Sigmoid colon (tissue), 7 donors: ENCODE results near the gene RBFOX2. TPM values are rescaled to one million over a fixed set of nuclear protein-coding genes. Genes with fewer than 3 reads are reported as not detected.

ENCODE experiments used
- DNase-seq: peaks from one replicate; pipeline ENCODE4 v3.0.0-alpha.2; 2019
- H3K27ac ChIP-seq, 4 donors: fragments of 200-600 bp; sonication (generic); one replicate each; pipeline ENCODE4 v1.5.1; 2016 to 2019; ENCODE audit warnings: mild to moderate bottlenecking in 1 of 4
- H3K27me3 ChIP-seq, 3 donors: fragments of 200-600 bp; sonication (generic); one replicate each; pipeline ENCODE4 v1.5.1; 2019; ENCODE audit warnings: mild to moderate bottlenecking in 1 of 3
- H3K36me3 ChIP-seq, 4 donors: fragments of 200-600 bp; sonication (generic); one replicate each; pipeline ENCODE4 v1.5.1; 2016 to 2019
- H3K4me1 ChIP-seq, 4 donors: fragments of 200-600 bp; sonication (generic); one replicate each; pipeline ENCODE4 v1.5.1; 2017 to 2019
- H3K4me3 ChIP-seq, 4 donors: fragments of 200-600 bp; sonication (generic); one replicate each; pipeline ENCODE4 v1.5.1; 2017 to 2019; ENCODE audit warnings: mild to moderate bottlenecking in 2 of 4, moderate library complexity in 1 of 4
- H3K9me3 ChIP-seq, 4 donors: fragments of 200-600 bp in 3 of 4; sonication (generic) in 3 of 4; one replicate each; pipeline versions ENCODE4 v1.5.1 to v1.6.1; 2013 to 2019
- CTCF ChIP-seq, 4 experiments: fragments of 450-650 bp in 3 of 4; fragments of 200-600 bp in 1 of 4; IDR thresholded peaks; one replicate each; pipeline ENCODE4 v1.5.1; 2016 to 2019; ENCODE audit warnings: antibody characterized with exemption in 4 of 4, mild to moderate bottlenecking in 3 of 4, moderate library complexity in 2 of 4
- EP300 ChIP-seq, 4 donors: sonication (generic); formaldehyde crosslinking; IDR thresholded peaks; one replicate each; pipeline ENCODE4 v1.6.1; 2017; ENCODE audit warnings: antibody characterized with exemption in 4 of 4
- POLR2A ChIP-seq, 2 donors: fragments of 450-650 bp; IDR thresholded peaks; one replicate each; pipeline ENCODE4 v1.6.1; 2016; ENCODE audit warnings: antibody characterized with exemption in 2 of 2, mild to moderate bottlenecking in 2 of 2, moderate library complexity in 2 of 2
- POLR2AphosphoS5 ChIP-seq, 4 donors: sonication (generic); formaldehyde crosslinking; IDR thresholded peaks; one replicate each; pipeline ENCODE4 v1.6.1; 2017; ENCODE audit warnings: antibody characterized with exemption in 4 of 4
- WGBS, 2 donors: extraction: QIAGEN DNeasy Blood & Tissue Kit; methylation state at CpG; one replicate each; pipeline ENCODE4 v1.1.7; 2013; 5-methylcytosine and 5-hydroxymethylcytosine counted together
- intact Hi-C: fragments of 100-400 bp; cut with DNase I; formaldehyde crosslinking; loops from one replicate; pipeline ENCODE4 v1.15.1; 2023
- polyA plus RNA-seq, 3 donors: library from polyadenylated mRNA; stranded (reverse); fragments of 200-250 nt; gene quantifications; one replicate each; pipeline ENCODE4 v1.2.3, GENCODE V29; 2013
- total RNA-seq, 4 donors: library from RNA; depleted of rRNA; stranded (reverse); fragments of >200 nt; gene quantifications; one replicate each; pipeline ENCODE4 v1.1.0, GENCODE V29; 2016
- donor health status: healthy with polysubstance abuse.
- donor health status: Bipolar disorder and iron deficiency.
- donor health status: healthy.

RBFOX2 gene
- total and polyA plus RNA-seq, 7 donors, result 11.6 to 164 (median 138) TPM

DNA sequence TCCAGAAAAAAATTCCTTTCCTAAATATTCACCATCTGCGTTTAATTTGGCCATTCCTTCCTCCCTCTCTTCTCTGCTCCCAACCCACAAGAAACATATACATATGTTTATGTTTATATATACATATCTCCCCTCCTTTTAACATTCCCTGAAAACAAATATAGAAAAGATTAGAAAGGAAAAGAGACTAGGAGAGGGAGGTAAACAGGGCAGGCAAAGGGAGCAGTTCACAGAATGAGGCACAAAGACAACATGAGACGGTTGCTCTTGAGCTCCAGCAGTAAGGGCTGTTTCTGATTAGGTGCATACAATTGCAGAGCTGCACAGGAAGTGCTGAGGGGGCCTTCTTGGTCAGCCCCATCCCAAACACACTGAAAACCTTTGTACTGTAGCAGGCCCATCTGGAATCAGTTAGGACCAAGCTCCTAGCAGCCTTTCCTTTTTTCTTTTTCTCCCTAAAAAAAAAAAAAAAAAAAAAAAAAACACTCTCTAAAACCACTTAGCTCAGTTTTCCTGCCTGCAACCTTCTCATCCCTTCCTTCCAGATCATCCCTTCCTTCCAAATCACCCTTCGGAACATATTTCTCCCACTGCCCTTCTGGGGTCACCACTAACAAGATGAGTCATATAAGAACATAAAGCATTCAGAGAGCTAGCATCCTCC is 57.0 kb downstream of the RBFOX2 start:
- TF ChIP-seq CTCF (IDR thresholded peaks at IDR 0.05), result no peak
- no peak for TF ChIP-seq EP300 (IDR thresholded peaks at IDR 0.05)
- intact Hi-C loops, result loop anchor here (5.0 kb wide), 1 partner anchor 56 kb away; the partner anchor contains the start of gene RBFOX2
- H3K27ac ChIP-seq, result peak overlapping the region; percentile 83 to 89 (median 84)
- no peak for DNase-seq
- no peak overlapping the region for H3K4me3 ChIP-seq
- peaks cover 0 to 89% (median 58%) of the 10 kb centered on the region in 4 donors for H3K4me1 ChIP-seq
- no peaks in the 10 kb centered on the region for H3K36me3 ChIP-seq
- no peaks in the 10 kb centered on the region for H3K9me3 ChIP-seq
- WGBS, 2 donors, result 58 to 59% methylated on average over 3 of the region's 3 CpGs
- no peaks in the 10 kb centered on the region for H3K27me3 ChIP-seq

DNA sequence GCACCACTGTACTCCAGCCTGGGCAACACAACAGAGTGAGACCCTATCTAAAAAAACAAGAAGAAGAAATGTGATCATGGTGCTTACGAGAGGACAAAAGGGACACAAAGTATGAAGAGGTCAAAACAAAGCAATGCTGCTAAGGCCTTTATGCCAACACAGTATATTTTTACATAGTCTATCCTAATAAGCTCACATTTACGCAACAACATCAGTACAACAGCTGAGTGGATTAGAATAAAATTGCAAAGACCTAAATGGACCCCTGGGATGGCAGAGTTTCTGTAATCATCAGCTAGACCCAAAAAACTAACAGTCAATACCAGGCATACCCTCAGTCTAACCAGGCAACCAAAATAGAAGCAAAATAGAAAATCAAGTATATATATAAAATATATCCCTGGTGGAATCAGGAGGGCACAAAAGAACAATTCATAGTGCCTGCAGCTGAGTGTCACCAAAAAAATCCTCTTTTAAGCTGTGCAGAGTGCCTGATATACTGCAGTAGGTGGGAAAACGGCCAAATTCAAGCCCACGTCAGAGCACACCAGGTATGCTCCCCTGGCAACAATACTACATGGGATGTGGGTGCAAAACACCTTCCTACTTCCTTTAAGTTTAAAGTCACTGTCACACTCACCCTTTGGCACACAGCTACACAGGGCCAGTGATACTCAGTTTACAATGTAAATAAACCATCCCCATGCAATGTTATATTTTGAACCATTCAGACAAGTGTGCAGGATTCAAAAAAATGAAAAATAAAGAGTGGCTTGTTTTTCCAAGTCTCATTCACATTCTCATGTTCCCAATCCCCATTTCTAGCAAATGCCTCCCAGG is 57.8 kb downstream of the RBFOX2 start:
- H3K4me3 ChIP-seq, result no peak overlapping the region
- WGBS, 2 donors, result 87% methylated on average over 4 of the region's 4 CpGs
- intact Hi-C loops, result loop anchor here (5.0 kb wide), 1 partner anchor 56 kb away; the partner anchor contains the start of gene RBFOX2
- H3K4me1 ChIP-seq, result peaks cover 0 to 90% (median 58%) of the 10 kb centered on the region in 4 donors
- H3K9me3 ChIP-seq, result no peaks in the 10 kb centered on the region
- DNase-seq, result no peak
- no peaks in the 10 kb centered on the region for H3K27me3 ChIP-seq
- peak overlapping the region; percentile 83 to 89 (median 84) for H3K27ac ChIP-seq
- TF ChIP-seq CTCF (IDR thresholded peaks at IDR 0.05), result no peak
- TF ChIP-seq EP300 (IDR thresholded peaks at IDR 0.05), result no peak
- peak in 2 of 4 donors; percentile 16 to 26 for TF ChIP-seq POLR2AphosphoS5 (IDR thresholded peaks at IDR 0.05)
- TF ChIP-seq POLR2A (IDR thresholded peaks at IDR 0.05), result no peak
- H3K36me3 ChIP-seq, result no peaks in the 10 kb centered on the region

GRCh38 chr22:35967046-35967397 is 61.6 kb downstream of the RBFOX2 start:
- TF ChIP-seq POLR2AphosphoS5 (IDR thresholded peaks at IDR 0.05) (no peak), EP300 (IDR thresholded peaks at IDR 0.05) (no peak), POLR2A (IDR thresholded peaks at IDR 0.05) (no peak), CTCF (IDR thresholded peaks at IDR 0.05) (no peak)
- H3K9me3 ChIP-seq, result no peaks in the 10 kb centered on the region
- H3K4me3 ChIP-seq, result no peak overlapping the region
- H3K4me1 ChIP-seq, result peaks cover 0 to 61% (median 38%) of the 10 kb centered on the region in 4 donors
- no peak overlapping the region for H3K27ac ChIP-seq
- no peaks in the 10 kb centered on the region for H3K36me3 ChIP-seq
- H3K27me3 ChIP-seq, result no peaks in the 10 kb centered on the region
- DNase-seq, result no peak
- intact Hi-C loops, result no loop called here
- 96 to 97% methylated on average over 3 of the region's 3 CpGs for WGBS, 2 donors

DNA sequence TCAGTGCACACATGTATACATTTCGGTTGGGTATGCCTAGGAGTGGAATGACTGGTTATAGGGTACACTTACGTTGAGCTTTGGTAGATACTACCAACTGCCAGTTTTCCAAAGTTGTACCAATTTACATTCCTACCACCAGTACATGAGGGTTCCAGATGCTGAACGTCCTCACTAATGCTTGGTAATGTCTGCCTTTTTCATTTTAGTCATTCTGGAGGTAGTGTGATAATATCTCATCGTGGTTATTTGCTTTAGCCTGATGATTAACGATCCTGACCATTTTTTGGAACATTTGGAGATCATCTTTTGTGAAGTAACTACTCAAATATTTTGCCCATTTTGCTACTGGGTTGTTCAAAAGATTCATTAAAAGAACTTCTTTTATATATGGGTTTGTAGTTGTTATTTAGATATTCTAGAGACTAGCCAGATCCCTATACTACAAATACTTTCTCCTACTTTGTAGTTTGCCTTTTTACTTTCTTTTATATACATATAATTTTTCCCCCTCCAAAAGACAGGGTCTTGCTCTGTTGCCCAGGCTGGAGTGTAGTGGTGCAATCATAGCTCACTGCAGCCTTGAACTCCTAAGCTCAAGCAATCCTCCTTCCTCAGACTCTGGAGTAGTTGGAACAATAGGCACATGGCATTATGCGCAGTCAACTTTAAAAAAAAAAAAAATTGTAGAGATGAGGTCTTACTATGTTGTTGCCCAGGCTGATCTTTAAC is 62.1 kb downstream of the RBFOX2 start:
- intact Hi-C loops, result no loop called here
- DNase-seq, result no peak
- Histone ChIP-seq H3K27ac (no peak overlapping the region), H3K9me3 (no peaks in the 10 kb centered on the region), H3K27me3 (no peaks in the 10 kb centered on the region), H3K4me3 (no peak overlapping the region), H3K36me3 (no peaks in the 10 kb centered on the region), H3K4me1 (peaks cover 0 to 61% (median 38%) of the 10 kb centered on the region in 4 donors)
- 88 to 95% methylated on average over 6 of the region's 6 CpGs for WGBS, 2 donors
- no peak for TF ChIP-seq POLR2AphosphoS5 (IDR thresholded peaks at IDR 0.05)
